Left lung (tissue), 10 donors: ENCODE measurements around the gene KHK. TPM values are rescaled to one million over a fixed set of nuclear protein-coding genes. Genes with fewer than 3 reads are reported as not detected.
A peak's percentile ranks its signal among the peaks of the same experiment; 100 is the strongest.

ENCODE experiments used
- ATAC-seq: fragments of 200-7000 bp; cut with Tn5 transposase; one replicate; pipeline ENCODE4 v1.9.1; 2020; ENCODE audit warnings: moderate library complexity
- DNase-seq, 4 donors: peaks; one replicate each; pipeline ENCODE4 v3.0.0-alpha.2; 2013 to 2020
- H3K27ac ChIP-seq, 2 donors: fragments of 200-600 bp; sonication (generic) in 1 of 2; one replicate each; pipeline versions ENCODE4 v1.5.0 to v1.8.0; 2020 to 2021
- H3K27me3 ChIP-seq, 2 donors: fragments of 200-600 bp; sonication (generic) in 1 of 2; one replicate each; pipeline versions ENCODE4 v1.5.0 to v1.8.0; 2020 to 2021
- H3K36me3 ChIP-seq, 2 donors: fragments of 200-600 bp; sonication (generic) in 1 of 2; one replicate each; pipeline versions ENCODE4 v1.5.0 to v1.8.0; 2020 to 2021
- H3K4me1 ChIP-seq, 2 donors: fragments of 200-600 bp; one replicate each; pipeline ENCODE4 v1.8.0; 2021
- H3K4me3 ChIP-seq, 2 donors: fragments of 200-600 bp; sonication (generic) in 1 of 2; one replicate each; pipeline versions ENCODE4 v1.5.0 to v1.8.0; 2020 to 2021; ENCODE audit warnings: mild to moderate bottlenecking in 1 of 2
- H3K9me3 ChIP-seq, 2 donors: fragments of 200-600 bp; sonication (generic) in 1 of 2; one replicate each; pipeline versions ENCODE4 v1.5.0 to v1.8.0; 2020 to 2021
- intact Hi-C, 2 donors: fragments of 100-400 bp; cut with DNase I; formaldehyde crosslinking; loops; one replicate each; pipeline versions ENCODE4 v1.11.2 to v1.14.2; 2022
- polyA plus RNA-seq, 6 donors: library from polyadenylated mRNA; unstranded; fragments of 120-200 nt; gene quantifications; one replicate each; pipeline ENCODE4 v1.2.1, GENCODE V29; 2013; ENCODE audit not compliant: insufficient read length in 6 of 6
- total RNA-seq, 2 donors: library from RNA; stranded (reverse); fragmentation: NEBNext Ultra II Directional; extraction: Animal tissue kit (Norgen Biotek cat#: 25700); gene quantifications; one replicate each; pipeline ENCODE4 v1.2.1, GENCODE V29; 2021
- TF ChIP-seq, protein P1 (sequence below), 2 donors: fragments of 200-600 bp; sonication (generic) in 1 of 2; IDR thresholded peaks; one replicate each; pipeline versions ENCODE4 v1.5.0 to v1.8.0; 2021; ENCODE audit warnings: antibody characterized with exemption in 2 of 2
- donor health status: DM: no; HTN: yes; CAD: no.
- donor health status: DM: no; HTN: no; CAD: no.

KHK gene
- total and polyA plus RNA-seq, 8 donors, result 3.8 to 11.5 (median 4.6) TPM

DNA sequence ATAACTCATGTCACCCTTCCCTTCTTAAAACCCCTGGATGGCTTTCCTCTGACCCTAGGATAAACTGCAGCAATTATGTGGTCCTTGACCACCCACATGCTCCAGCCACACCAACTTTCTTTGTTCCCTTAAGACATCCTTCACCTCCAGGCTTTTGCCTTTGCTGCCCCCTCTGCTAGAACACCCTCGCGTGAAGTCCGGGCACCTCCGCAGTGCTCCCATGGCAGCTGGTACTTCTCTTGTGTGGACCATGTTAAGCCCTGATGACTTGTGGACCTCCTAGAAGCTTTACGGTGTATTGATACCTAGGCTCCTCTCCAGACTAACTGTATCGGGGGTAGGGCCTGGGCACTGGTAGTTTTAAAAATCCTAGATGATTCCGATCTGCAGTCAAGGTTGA is 36.2 kb downstream of the KHK start:
- Histone ChIP-seq H3K4me3 (peak overlapping the region in 1 of 2 donors; percentile 58), H3K4me1 (peaks cover 5 to 26% of the 10 kb centered on the region in 2 donors), H3K27ac (peak overlapping the region in 1 of 2 donors; percentile 84), H3K27me3 (peaks cover 9 to 29% of the 10 kb centered on the region in 2 donors), H3K36me3 (no peaks in the 10 kb centered on the region), H3K9me3 (no peaks in the 10 kb centered on the region)
- ATAC-seq (no peak), DNase-seq (no peak)
- TF ChIP-seq, protein P1, sequence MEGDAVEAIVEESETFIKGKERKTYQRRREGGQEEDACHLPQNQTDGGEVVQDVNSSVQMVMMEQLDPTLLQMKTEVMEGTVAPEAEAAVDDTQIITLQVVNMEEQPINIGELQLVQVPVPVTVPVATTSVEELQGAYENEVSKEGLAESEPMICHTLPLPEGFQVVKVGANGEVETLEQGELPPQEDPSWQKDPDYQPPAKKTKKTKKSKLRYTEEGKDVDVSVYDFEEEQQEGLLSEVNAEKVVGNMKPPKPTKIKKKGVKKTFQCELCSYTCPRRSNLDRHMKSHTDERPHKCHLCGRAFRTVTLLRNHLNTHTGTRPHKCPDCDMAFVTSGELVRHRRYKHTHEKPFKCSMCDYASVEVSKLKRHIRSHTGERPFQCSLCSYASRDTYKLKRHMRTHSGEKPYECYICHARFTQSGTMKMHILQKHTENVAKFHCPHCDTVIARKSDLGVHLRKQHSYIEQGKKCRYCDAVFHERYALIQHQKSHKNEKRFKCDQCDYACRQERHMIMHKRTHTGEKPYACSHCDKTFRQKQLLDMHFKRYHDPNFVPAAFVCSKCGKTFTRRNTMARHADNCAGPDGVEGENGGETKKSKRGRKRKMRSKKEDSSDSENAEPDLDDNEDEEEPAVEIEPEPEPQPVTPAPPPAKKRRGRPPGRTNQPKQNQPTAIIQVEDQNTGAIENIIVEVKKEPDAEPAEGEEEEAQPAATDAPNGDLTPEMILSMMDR (IDR thresholded peaks at IDR 0.05), result no peak
- intact Hi-C loops, result no loop called here

DNA sequence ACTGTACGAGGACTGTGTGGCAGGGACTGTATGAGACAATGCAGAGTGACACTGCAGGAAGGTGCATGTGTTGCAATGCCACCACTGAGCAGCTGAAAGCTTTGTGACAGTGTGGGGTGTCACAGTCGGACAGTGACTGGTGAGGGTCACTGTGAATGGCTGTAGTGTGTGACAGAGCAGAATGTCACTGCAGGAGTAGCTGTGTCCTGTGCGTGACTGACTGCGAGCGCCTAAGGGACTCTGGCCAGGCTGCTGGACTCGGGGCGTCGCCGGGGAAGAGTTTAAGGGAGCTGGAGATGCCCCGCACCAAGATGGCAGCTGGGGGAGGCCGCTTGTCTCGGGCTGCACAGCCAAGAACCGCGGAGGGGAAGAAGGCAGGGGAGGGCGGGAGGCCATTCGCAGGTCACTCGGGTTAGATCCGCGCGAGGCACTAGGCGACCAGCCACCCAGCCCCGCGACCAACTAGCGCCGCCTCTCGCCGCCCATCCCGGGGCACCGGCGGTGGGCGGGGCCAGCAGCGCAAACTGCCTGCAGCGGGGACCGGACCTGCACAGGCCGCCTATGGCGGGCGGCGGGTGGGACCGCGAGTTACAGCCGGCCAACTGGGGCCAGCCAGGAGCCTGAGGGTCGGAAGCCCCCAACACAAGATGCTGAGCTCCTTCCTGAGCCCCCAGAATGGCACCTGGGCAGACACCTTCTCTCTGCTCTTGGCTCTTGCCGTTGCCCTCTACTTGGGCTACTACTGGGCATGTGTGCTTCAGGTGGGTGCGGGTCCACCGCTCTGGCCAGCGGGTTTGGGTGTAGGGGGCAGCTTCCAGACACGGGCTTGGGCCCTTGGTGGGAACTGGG is 37.0 kb downstream of the KHK start, which contains the start of gene ABHD1:
Gene ABHD1, plus strand, starts transcription at position 514 of the 849 bp plus-strand sequence. Its CDS starts 134 bp downstream, at position 648.
- Histone ChIP-seq H3K4me3 (peak within 1 kb of the TSS; percentile 33 to 58), H3K9me3 (no peaks in the 10 kb centered on the region), H3K4me1 (peaks cover under 1 to 22% of the 10 kb centered on the region in 2 donors), H3K36me3 (no peaks in the 10 kb centered on the region), H3K27ac (peak within 1 kb of the TSS in 1 of 2 donors; percentile 84), H3K27me3 (peaks cover 2 to 22% of the 10 kb centered on the region in 2 donors)
- intact Hi-C loops, result no loop called here
- ATAC-seq (peak; percentile 95), DNase-seq (peak; percentile 11 to 96 (median 60))
- TF ChIP-seq, protein P1 (IDR thresholded peaks at IDR 0.05), result no peak

DNA sequence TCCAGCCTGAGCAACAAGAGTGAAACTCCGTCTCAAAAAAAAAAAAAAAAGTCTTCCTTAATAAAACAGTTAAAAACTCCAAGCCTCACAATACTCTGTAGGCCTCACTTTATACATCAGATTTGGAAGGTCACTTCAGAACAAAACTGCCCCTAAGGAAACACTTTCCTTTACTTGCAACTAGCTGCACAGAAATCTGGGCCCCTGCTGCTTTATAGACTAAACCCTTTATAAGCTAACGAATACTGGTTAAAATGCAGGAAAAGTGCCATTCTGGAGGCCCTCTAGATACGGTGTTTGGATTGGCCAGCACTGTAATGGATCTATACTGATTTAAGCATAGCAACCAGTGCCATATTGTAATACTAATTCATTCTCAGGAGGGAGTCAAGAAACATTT is 38.5 kb downstream of the KHK start:
- H3K27ac ChIP-seq, result no peak overlapping the region
- peaks cover 0 to 9% of the 10 kb centered on the region in 2 donors for H3K36me3 ChIP-seq
- H3K4me1 ChIP-seq, result peaks cover 0 to 15% of the 10 kb centered on the region in 2 donors
- no peaks in the 10 kb centered on the region for H3K9me3 ChIP-seq
- H3K27me3 ChIP-seq, result peaks cover 0 to 6% of the 10 kb centered on the region in 2 donors
- ATAC-seq (no peak), DNase-seq (no peak)
- intact Hi-C loops, result no loop called here
- no peak overlapping the region for H3K4me3 ChIP-seq
- TF ChIP-seq, protein P1 (IDR thresholded peaks at IDR 0.05), result no peak

DNA sequence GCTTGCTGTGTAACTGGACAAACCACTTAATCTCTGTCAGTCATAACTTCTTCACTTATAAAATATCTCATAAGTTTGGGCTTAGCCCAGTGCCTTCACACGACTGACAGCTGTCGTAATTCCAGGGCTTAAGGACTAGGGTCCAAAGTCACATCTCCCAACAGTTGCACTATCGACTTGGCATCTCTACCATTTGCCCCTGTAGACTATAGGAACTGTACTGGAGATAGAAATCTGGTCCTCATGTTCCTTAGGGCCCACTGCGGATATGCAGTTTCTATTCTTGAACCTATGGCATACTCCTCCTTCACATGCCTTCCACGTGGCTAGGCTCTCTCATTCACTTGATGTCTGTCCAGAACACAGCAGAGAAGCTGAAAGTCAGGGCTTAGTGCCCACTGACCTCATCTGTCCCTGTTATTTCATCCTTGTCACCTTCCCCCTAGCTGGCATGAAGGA is 39.7 kb downstream of the KHK start:
- no peak overlapping the region for H3K27ac ChIP-seq
- H3K4me1 ChIP-seq, result peaks cover 0 to 15% of the 10 kb centered on the region in 2 donors
- H3K9me3 ChIP-seq, result no peaks in the 10 kb centered on the region
- TF ChIP-seq, protein P1 (IDR thresholded peaks at IDR 0.05), result no peak
- peaks cover 0 to 20% of the 10 kb centered on the region in 2 donors for H3K36me3 ChIP-seq
- no peaks in the 10 kb centered on the region for H3K27me3 ChIP-seq
- DNase-seq (no peak), ATAC-seq (no peak)
- intact Hi-C loops, result no loop called here
- H3K4me3 ChIP-seq, result no peak overlapping the region
